HepG2 (cell line): ENCODE measurements around the gene TFEB. TPM values are rescaled to one million over a fixed set of nuclear protein-coding genes. Genes with fewer than 3 reads are reported as not detected.
A peak's percentile ranks its signal among the peaks of the same experiment; 100 is the strongest.

ENCODE experiments used
- ATF7-NPFF ChIP-seq: sonication (generic); formaldehyde crosslinking; IDR thresholded peaks from 2 replicates; pipeline ENCODE4 v1.8.1; 2023; ENCODE audit warnings: mild to moderate bottlenecking, low read depth, missing genetic modification reagents, moderate library complexity
- HMGA1 ChIP-seq: sonication (generic); formaldehyde crosslinking; conservative IDR thresholded peaks from 2 replicates; pipeline ENCODE4 v1.4.0; 2020; ENCODE audit warnings: missing genetic modification reagents
- ISX ChIP-seq: sonication (generic); formaldehyde crosslinking; conservative IDR thresholded peaks from 2 replicates; pipeline ENCODE4 v1.5.0; 2020; ENCODE audit warnings: missing genetic modification reagents
- KLF9 ChIP-seq: IDR thresholded peaks from 2 replicates; pipeline ENCODE4 v1.6.1; 2016; ENCODE audit warnings: low read depth
- NCOR1 ChIP-seq: fragments of 200-600 bp; sonication (generic); IDR thresholded peaks from 2 replicates; pipeline ENCODE4 v1.7.0; 2017; ENCODE audit warnings: antibody characterized with exemption, low read length, borderline replicate concordance
- NFIC ChIP-seq: IDR thresholded peaks from 2 replicates; pipeline ENCODE4 v1.6.1; 2012; ENCODE audit warnings: mild to moderate bottlenecking, low read length, inconsistent platforms
- NFKB2 ChIP-seq: sonication (generic); formaldehyde crosslinking; IDR thresholded peaks from 2 replicates; pipeline ENCODE4 v1.4.0; 2020; ENCODE audit warnings: missing genetic modification reagents, borderline replicate concordance
- PRPF4 ChIP-seq: fragments of 200-400 bp; formaldehyde crosslinking; IDR thresholded peaks from 2 replicates; pipeline ENCODE4 v1.6.1; 2016; ENCODE audit warnings: low read length, low read depth; ENCODE audit not compliant: poor library complexity, severe bottlenecking
- RAD51 ChIP-seq: fragments of 450-650 bp; IDR thresholded peaks from 2 replicates; pipeline ENCODE4 v1.6.1; 2016; ENCODE audit warnings: borderline replicate concordance
- TBX2 ChIP-seq: sonication (generic); formaldehyde crosslinking; IDR thresholded peaks from 2 replicates; pipeline ENCODE4 v1.5.0; 2020; ENCODE audit warnings: missing genetic modification reagents, mild to moderate bottlenecking, borderline replicate concordance
- TCF12 ChIP-seq, 2 experiments: fragments of 450-650 bp in 1 of 2; sonication (generic) in 1 of 2; formaldehyde crosslinking in 1 of 2; IDR thresholded peaks; 2 replicates each; pipeline versions ENCODE4 v1.6.1 to v1.8.0; 2017 to 2022; ENCODE audit warnings: antibody characterized with exemption in 1 of 2, mild to moderate bottlenecking in 1 of 2, missing genetic modification reagents in 1 of 2, moderate library complexity in 1 of 2
- YEATS2 ChIP-seq: sonication (generic); formaldehyde crosslinking; IDR thresholded peaks from 2 replicates; pipeline ENCODE4 v1.4.0; 2020; ENCODE audit warnings: missing genetic modification reagents, borderline replicate concordance
- ZNF180 ChIP-seq: sonication (generic); formaldehyde crosslinking; IDR thresholded peaks from 2 replicates; pipeline ENCODE4 v1.4.0; 2020; ENCODE audit warnings: low read depth, missing genetic modification reagents, borderline replicate concordance
- ZNF597 ChIP-seq: sonication (generic); formaldehyde crosslinking; IDR thresholded peaks from 2 replicates; pipeline ENCODE4 v1.5.0; 2020; ENCODE audit warnings: missing genetic modification reagents
- ZNF607 ChIP-seq: sonication (generic); formaldehyde crosslinking; IDR thresholded peaks from 2 replicates; pipeline ENCODE4 v1.5.1; 2020; ENCODE audit warnings: missing genetic modification reagents, mild to moderate bottlenecking, borderline replicate concordance
- ZNF629 ChIP-seq: sonication (generic); formaldehyde crosslinking; conservative IDR thresholded peaks from 2 replicates; pipeline ENCODE4 v1.5.0; 2020; ENCODE audit warnings: missing genetic modification reagents
- ZNF7 ChIP-seq: IDR thresholded peaks from 2 replicates; pipeline ENCODE4 v1.6.1; 2016; ENCODE audit warnings: missing biosample characterization, missing genetic modification reagents
- ZNF775 ChIP-seq: sonication (generic); formaldehyde crosslinking; IDR thresholded peaks from 2 replicates; pipeline ENCODE4 v1.4.0; 2020; ENCODE audit warnings: missing genetic modification reagents, mild to moderate bottlenecking, moderate library complexity, borderline replicate concordance
- ZNF883 ChIP-seq: sonication (generic); formaldehyde crosslinking; IDR thresholded peaks from 2 replicates; pipeline ENCODE4 v1.5.1; 2020; ENCODE audit warnings: mild to moderate bottlenecking, missing genetic modification reagents; ENCODE audit errors: not compliant biosample characterization
- polyA plus RNA-seq, 8 experiments: library from polyadenylated mRNA; depleted of rRNA in 3 of 8; stranded (reverse) in 7 of 8; unstranded in 1 of 8; fragments of >200 nt; fragmentation: Illumina TruSeq in 4 of 8; extraction: Trizol in 4 of 8; gene quantifications; 2 replicates each; pipeline versions ENCODE4 v1.2.1 to v1.2.3, GENCODE V29; 2011 to 2016; ENCODE audit warnings: low read depth in 4 of 8, missing spikeins in 1 of 8, mixed read lengths in 1 of 8; ENCODE audit not compliant: insufficient read depth in 1 of 8
- total RNA-seq, 5 experiments: library from RNA; depleted of rRNA; stranded (reverse); fragments of >200 nt; fragmentation: Illumina TruSeq; extraction: Trizol; gene quantifications; 2 replicates each; pipeline ENCODE4 v1.2.3, GENCODE V29; 2016; ENCODE audit warnings: low read depth in 1 of 5
- TF ChIP-seq, protein P1 (sequence below): sonication (generic); formaldehyde crosslinking; IDR thresholded peaks from 2 replicates; pipeline ENCODE4 v1.4.0; 2020; ENCODE audit warnings: mild to moderate bottlenecking, missing genetic modification reagents
- TF ChIP-seq, protein P2 (sequence below): sonication (generic); formaldehyde crosslinking; conservative IDR thresholded peaks from 2 replicates; pipeline ENCODE4 v1.4.0; 2020; ENCODE audit warnings: missing genetic modification reagents
- TF ChIP-seq, protein P3 (sequence below): sonication (generic); formaldehyde crosslinking; IDR thresholded peaks from 2 replicates; pipeline ENCODE4 v1.8.0; 2022; ENCODE audit warnings: mild to moderate bottlenecking, missing genetic modification reagents, moderate library complexity

TFEB gene
- total and polyA plus RNA-seq, 2 of the 13 experiments (the other 11 are each of a cell fraction or from before 2014, with no cell fraction given), result 13.3 to 18.7 TPM

GRCh38 chr6:41733707-41734665 lies 1.4 kb downstream of the TFEB start (continued):
- TF ChIP-seq, protein P1, sequence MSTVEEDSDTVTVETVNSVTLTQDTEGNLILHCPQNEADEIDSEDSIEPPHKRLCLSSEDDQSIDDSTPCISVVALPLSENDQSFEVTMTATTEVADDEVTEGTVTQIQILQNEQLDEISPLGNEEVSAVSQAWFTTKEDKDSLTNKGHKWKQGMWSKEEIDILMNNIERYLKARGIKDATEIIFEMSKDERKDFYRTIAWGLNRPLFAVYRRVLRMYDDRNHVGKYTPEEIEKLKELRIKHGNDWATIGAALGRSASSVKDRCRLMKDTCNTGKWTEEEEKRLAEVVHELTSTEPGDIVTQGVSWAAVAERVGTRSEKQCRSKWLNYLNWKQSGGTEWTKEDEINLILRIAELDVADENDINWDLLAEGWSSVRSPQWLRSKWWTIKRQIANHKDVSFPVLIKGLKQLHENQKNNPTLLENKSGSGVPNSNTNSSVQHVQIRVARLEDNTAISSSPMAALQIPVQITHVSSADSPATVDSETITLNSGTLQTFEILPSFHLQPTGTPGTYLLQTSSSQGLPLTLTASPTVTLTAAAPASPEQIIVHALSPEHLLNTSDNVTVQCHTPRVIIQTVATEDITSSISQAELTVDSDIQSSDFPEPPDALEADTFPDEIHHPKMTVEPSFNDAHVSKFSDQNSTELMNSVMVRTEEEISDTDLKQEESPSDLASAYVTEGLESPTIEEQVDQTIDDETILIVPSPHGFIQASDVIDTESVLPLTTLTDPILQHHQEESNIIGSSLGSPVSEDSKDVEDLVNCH (CRISPR knock-in tag), result no peak
- TF ChIP-seq HMGA1 (no peak), YEATS2 (CRISPR knock-in tag) (peak; percentile 36; the same call in 1 of the 2 replicates), ZNF7 (CRISPR knock-in tag) (no peak), TCF12 (IDR thresholded peaks at IDR 0.05) (no peak), TCF12 (CRISPR knock-in tag; IDR thresholded peaks at IDR 0.05) (no peak), ZNF629 (CRISPR knock-in tag) (0 out of 2 replicates have a peak, but pooled peaks have one; percentile 23), NFIC (no peak), ZNF883 (CRISPR knock-in tag) (peak; percentile 53), ATF7-NPFF (CRISPR knock-in tag) (peak; percentile 87), ZNF775 (CRISPR knock-in tag) (no peak), NFKB2 (CRISPR knock-in tag) (0 out of 2 replicates have a peak, but pooled peaks have one; percentile 69), ZNF597 (no peak), RAD51 (no peak), NCOR1 (no peak), ZNF607 (CRISPR knock-in tag) (no peak), ISX (CRISPR knock-in tag) (no peak), KLF9 (CRISPR knock-in tag) (no peak), TBX2 (CRISPR knock-in tag) (peak; percentile 74), PRPF4 (no peak), ZNF180 (CRISPR knock-in tag) (no peak)
- TF ChIP-seq, protein P2, sequence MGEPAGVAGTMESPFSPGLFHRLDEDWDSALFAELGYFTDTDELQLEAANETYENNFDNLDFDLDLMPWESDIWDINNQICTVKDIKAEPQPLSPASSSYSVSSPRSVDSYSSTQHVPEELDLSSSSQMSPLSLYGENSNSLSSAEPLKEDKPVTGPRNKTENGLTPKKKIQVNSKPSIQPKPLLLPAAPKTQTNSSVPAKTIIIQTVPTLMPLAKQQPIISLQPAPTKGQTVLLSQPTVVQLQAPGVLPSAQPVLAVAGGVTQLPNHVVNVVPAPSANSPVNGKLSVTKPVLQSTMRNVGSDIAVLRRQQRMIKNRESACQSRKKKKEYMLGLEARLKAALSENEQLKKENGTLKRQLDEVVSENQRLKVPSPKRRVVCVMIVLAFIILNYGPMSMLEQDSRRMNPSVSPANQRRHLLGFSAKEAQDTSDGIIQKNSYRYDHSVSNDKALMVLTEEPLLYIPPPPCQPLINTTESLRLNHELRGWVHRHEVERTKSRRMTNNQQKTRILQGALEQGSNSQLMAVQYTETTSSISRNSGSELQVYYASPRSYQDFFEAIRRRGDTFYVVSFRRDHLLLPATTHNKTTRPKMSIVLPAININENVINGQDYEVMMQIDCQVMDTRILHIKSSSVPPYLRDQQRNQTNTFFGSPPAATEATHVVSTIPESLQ (CRISPR knock-in tag), result no peak
- TF ChIP-seq, protein P3, sequence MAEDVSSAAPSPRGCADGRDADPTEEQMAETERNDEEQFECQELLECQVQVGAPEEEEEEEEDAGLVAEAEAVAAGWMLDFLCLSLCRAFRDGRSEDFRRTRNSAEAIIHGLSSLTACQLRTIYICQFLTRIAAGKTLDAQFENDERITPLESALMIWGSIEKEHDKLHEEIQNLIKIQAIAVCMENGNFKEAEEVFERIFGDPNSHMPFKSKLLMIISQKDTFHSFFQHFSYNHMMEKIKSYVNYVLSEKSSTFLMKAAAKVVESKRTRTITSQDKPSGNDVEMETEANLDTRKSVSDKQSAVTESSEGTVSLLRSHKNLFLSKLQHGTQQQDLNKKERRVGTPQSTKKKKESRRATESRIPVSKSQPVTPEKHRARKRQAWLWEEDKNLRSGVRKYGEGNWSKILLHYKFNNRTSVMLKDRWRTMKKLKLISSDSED (CRISPR knock-in tag), result no peak
